GM19240 (cell line): ENCODE results near the gene ZKSCAN8.
"Not testable (repeated sequence)": the region's sequence is repeated elsewhere in the genome, so short reads cannot be mapped to it uniquely, and the experiment has no call there.

ENCODE experiments used
- DNase-seq: peaks from one replicate; pipeline ENCODE4 v3.0.0; 2011; ENCODE audit warnings: low spot score; ENCODE audit not compliant: insufficient read length

ZKSCAN8 gene

GRCh38 chr6:28141500-28142329 is at the start of gene ZKSCAN8:
Gene ZKSCAN8, plus strand, starts transcription at chr6:28141883. Its CDS starts 6,525 bp downstream, at chr6:28148408.
- DNase-seq: peak; percentile 85

- not testable (repeated sequence) for DNase-seq
Observed at GRCh38 chr6:28102222-28102621, 39.5 kb upstream of the ZKSCAN8 start.

GRCh38 chr6:28102699-28103098 is 39.0 kb upstream of the ZKSCAN8 start:
- not testable (repeated sequence) for DNase-seq

GRCh38 chr6:28104392-28105244 is 37.1 kb upstream of the ZKSCAN8 start:
- peak; percentile 84 for DNase-seq

- DNase-seq: peak; percentile 1
Observed at GRCh38 chr6:28105245-28105639, 36.4 kb upstream of the ZKSCAN8 start.

GRCh38 chr6:28107506-28107905 is 34.2 kb upstream of the ZKSCAN8 start:
- no peak for DNase-seq

- no peak for DNase-seq
Observed at GRCh38 chr6:28111964-28112363, 29.7 kb upstream of the ZKSCAN8 start.

GRCh38 chr6:28115799-28116198 is 25.9 kb upstream of the ZKSCAN8 start:
- no peak for DNase-seq

GRCh38 chr6:28117386-28118050 is 24.2 kb upstream of the ZKSCAN8 start:
- no peak for DNase-seq

- no peak for DNase-seq
Observed at GRCh38 chr6:28118217-28118616, 23.5 kb upstream of the ZKSCAN8 start.

- no peak for DNase-seq
Observed at GRCh38 chr6:28121876-28122275, 19.8 kb upstream of the ZKSCAN8 start.

- DNase-seq: not testable (repeated sequence)
Observed at GRCh38 chr6:28122283-28122682, 19.4 kb upstream of the ZKSCAN8 start.

- peak; percentile 62 for DNase-seq
Observed at GRCh38 chr6:28124350-28124970, 17.2 kb upstream of the ZKSCAN8 start, which contains the start of gene ZSCAN16. Gene ZSCAN16, plus strand, starts transcription at chr6:28124609. Its CDS starts 835 bp downstream, at chr6:28125444.

GRCh38 chr6:28124971-28125353 is 16.7 kb upstream of the ZKSCAN8 start:
- DNase-seq: no peak

GRCh38 chr6:28125401-28125800 is 16.3 kb upstream of the ZKSCAN8 start:
- no peak for DNase-seq

GRCh38 chr6:28134015-28134414 is 7.7 kb upstream of the ZKSCAN8 start:
- DNase-seq: no peak

GRCh38 chr6:28134716-28135115 is 7.0 kb upstream of the ZKSCAN8 start:
- DNase-seq: no peak

GRCh38 chr6:28135393-28135792 is 6.3 kb upstream of the ZKSCAN8 start:
- DNase-seq: no peak

- peak; percentile 19 for DNase-seq
Observed at GRCh38 chr6:28136585-28137504, 4.8 kb upstream of the ZKSCAN8 start.

GRCh38 chr6:28137505-28137981 is 4.1 kb upstream of the ZKSCAN8 start:
- no peak for DNase-seq
